B cell (primary cell): ENCODE results near the gene RAD51B. TPM values are rescaled to one million over a fixed set of nuclear protein-coding genes. Genes with fewer than 3 reads are reported as not detected.

Experiments used
- ATAC-seq: fragments of 200-7000 bp; cut with Tn5 transposase; one replicate; pipeline ENCODE4 v1.10.0; 2021; ENCODE audit warnings: low read depth, mild to moderate bottlenecking, moderate number of reproducible peaks, moderate library complexity
- CTCF ChIA-PET: fragments of 350-600 bp; sonication (Branson Sonifier 250); formaldehyde crosslinking; loops from one replicate; lab custom pipeline; 2021; ENCODE audit warnings: antibody characterized with exemption, inconsistent platforms; lab: Charles Lee
- POLR2A ChIA-PET: fragments of 350-600 bp; sonication (Branson Sonifier 250); formaldehyde crosslinking; loops from one replicate; lab custom pipeline; 2021; ENCODE audit warnings: antibody characterized with exemption; lab: Charles Lee
- DNase-seq: peaks from one replicate; pipeline ENCODE4 v3.0.0; 2013
- H2AFZ ChIP-seq: 2 replicates; pipeline ENCODE4 v1.6.1; 2012; ENCODE audit warnings: mild to moderate bottlenecking, low read depth, low read length; ENCODE audit not compliant: insufficient read depth, poor library complexity, severe bottlenecking
- H3K27ac ChIP-seq, 2 donors: 1 replicate in 1 of 2; 2 replicates in 1 of 2; pipeline ENCODE4 v1.5.1; 2012 to 2013; ENCODE audit warnings: low read length in 2 of 2, mild to moderate bottlenecking in 2 of 2, moderate library complexity in 1 of 2
- H3K27me3 ChIP-seq, 4 experiments: fragments of 200-600 bp in 1 of 4; sonication (generic) in 1 of 4; replicated peaks in 1 of 4; 1 replicate in 2 of 4; 2 replicates in 2 of 4; pipeline versions ENCODE4 v1.6.1 to v1.7.0; 2013 to 2016; ENCODE audit warnings: low read length in 3 of 4, mild to moderate bottlenecking in 2 of 4, mixed read lengths in 1 of 4, moderate library complexity in 1 of 4; ENCODE audit not compliant: insufficient read depth in 4 of 4, control insufficient read depth in 3 of 4; ENCODE audit errors: control extremely low read depth in 1 of 4
- H3K36me3 ChIP-seq, 2 experiments: replicated peaks in 1 of 2; 1 replicate in 1 of 2; 2 replicates in 1 of 2; pipeline versions ENCODE4 v1.6.1 to v1.7.1; 2013; ENCODE audit warnings: low read length in 1 of 2; ENCODE audit not compliant: insufficient read depth in 2 of 2, control insufficient read depth in 1 of 2; ENCODE audit errors: control extremely low read depth in 1 of 2, extremely low read depth in 1 of 2
- H3K4me1 ChIP-seq, 2 donors: fragments of 200-600 bp in 1 of 2; sonication (generic) in 1 of 2; 1 replicate in 1 of 2; 2 replicates in 1 of 2; pipeline versions ENCODE4 v1.5.1 to v1.6.1; 2013 to 2017; ENCODE audit warnings: low read length in 2 of 2; ENCODE audit not compliant: control insufficient read depth in 2 of 2, insufficient read depth in 2 of 2
- H3K4me2 ChIP-seq: replicated peaks from 2 replicates; pipeline ENCODE3; 2012; ENCODE audit warnings: mild to moderate bottlenecking, low read depth, low read length; ENCODE audit not compliant: poor library complexity, severe bottlenecking
- H3K4me3 ChIP-seq, 5 experiments: fragments of 200-600 bp in 1 of 5; sonication (generic) in 1 of 5; 1 replicate in 3 of 5; 2 replicates in 2 of 5; pipeline versions ENCODE4 v1.5.1 to v1.7.0; 2011 to 2016; ENCODE audit warnings: low read length in 4 of 5, mild to moderate bottlenecking in 4 of 5, low read depth in 2 of 5, control low read depth in 1 of 5, moderate library complexity in 1 of 5; ENCODE audit not compliant: insufficient read depth in 1 of 5; ENCODE audit errors: control extremely low read depth in 1 of 5, extremely low read depth in 1 of 5
- H3K79me2 ChIP-seq: fragments of 200-600 bp; sonication (generic); one replicate; pipeline ENCODE4 v1.6.0; 2016; ENCODE audit warnings: low read length; ENCODE audit not compliant: control insufficient read depth, insufficient read depth
- H3K9ac ChIP-seq: fragments of 200-600 bp; sonication (generic); 2 replicates; pipeline ENCODE4 v1.6.1; 2017; ENCODE audit warnings: mild to moderate bottlenecking, low read length, moderate library complexity
- H3K9me3 ChIP-seq, 3 donors: one replicate each; pipeline versions ENCODE4 v1.6.1 to v1.7.1; 2013; ENCODE audit warnings: low read length in 2 of 3; ENCODE audit not compliant: control insufficient read depth in 2 of 3, insufficient read depth in 1 of 3; ENCODE audit errors: control extremely low read depth in 1 of 3
- H4K20me1 ChIP-seq: 2 replicates; pipeline ENCODE4 v1.6.0; 2012; ENCODE audit warnings: mild to moderate bottlenecking, low read length; ENCODE audit not compliant: insufficient read depth, control insufficient read depth, poor library complexity, severe bottlenecking
- H3K27ac Mint-ChIP-seq: one replicate; pipeline ENCODE4 v1.8.0; 2021; ENCODE audit warnings: mixed read lengths
- H3K27me3 Mint-ChIP-seq: one replicate; pipeline ENCODE4 v1.8.0; 2021; ENCODE audit warnings: mixed read lengths
- H3K4me1 Mint-ChIP-seq: one replicate; pipeline ENCODE4 v1.8.0; 2021; ENCODE audit warnings: mixed read lengths
- H3K4me3 Mint-ChIP-seq: one replicate; pipeline ENCODE4 v1.8.0; 2021; ENCODE audit warnings: mixed read lengths
- H3K9me3 Mint-ChIP-seq: one replicate; pipeline ENCODE4 v1.8.0; 2022; ENCODE audit warnings: mixed read lengths; ENCODE audit not compliant: insufficient read depth
- EZH2 ChIP-seq: IDR thresholded peaks from 2 replicates; pipeline ENCODE4 v1.6.1; 2012; ENCODE audit warnings: borderline replicate concordance, low read depth, mild to moderate bottlenecking, moderate library complexity, low read length; ENCODE audit not compliant: insufficient read depth, poor library complexity, severe bottlenecking
- WGBS: methylation state at CpG from one replicate; pipeline ENCODE4 v1.1.5; 2013; ENCODE audit warnings: missing lambda C conversion rate; ENCODE audit not compliant: insufficient coverage; 5-methylcytosine and 5-hydroxymethylcytosine counted together
- intact Hi-C: fragments of 100-400 bp; cut with micrococcal nuclease; formaldehyde crosslinking; loops from one replicate; pipeline ENCODE4 v1.10.0; 2022
- polyA plus RNA-seq: library from polyadenylated mRNA; depleted of rRNA; stranded (reverse); fragments of >200 nt; gene quantifications from 2 replicates; pipeline ENCODE4 v1.2.3, GENCODE V29; 2012
- total RNA-seq, 2 donors: library from RNA; stranded (reverse); fragments of 120-200 nt in 1 of 2; gene quantifications; 1 replicate in 1 of 2; 2 replicates in 1 of 2; pipeline versions ENCODE4 v1.2.3 to v1.2.4, GENCODE V29; 2013 to 2022
- TF ChIP-seq, protein P1 (sequence below): fragments of 200-600 bp; IDR thresholded peaks from one replicate; pipeline ENCODE4 v1.8.0; 2022; ENCODE audit warnings: antibody characterized with exemption, mild to moderate bottlenecking

The RAD51B gene
- total and polyA plus RNA-seq, 2 donors (not counting 1 experiment from before 2014, with no cell fraction given) = 6.5 to 60.6 TPM

DNA sequence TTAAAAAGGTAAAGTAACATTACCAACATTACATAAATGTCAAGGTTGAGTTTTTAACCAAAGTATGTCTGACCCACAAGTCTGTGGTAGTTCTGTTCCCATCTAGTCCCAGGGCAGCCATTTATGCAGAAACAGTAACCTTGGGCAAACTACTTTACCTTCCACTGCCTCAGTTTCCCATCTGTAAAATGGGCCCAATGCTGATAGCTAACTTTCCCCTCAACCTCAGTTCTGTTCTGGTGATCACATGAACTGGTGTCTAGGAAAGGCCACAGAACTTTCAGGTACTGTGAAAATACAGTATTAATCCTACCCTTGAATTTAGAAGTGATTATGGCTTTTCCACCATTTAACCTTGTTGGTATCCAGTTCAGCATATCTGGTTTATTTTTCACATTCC lies 859.7 kb downstream of the RAD51B start:
- Mint-ChIP-seq H3K27ac (no peak overlapping the region), H3K4me3 (no peak overlapping the region), H3K4me1 (peaks cover 72% of the 10 kb centered on the region), H3K27me3 (no peaks in the 10 kb centered on the region), H3K9me3 (no peaks in the 10 kb centered on the region)
- peaks cover 35% of the 10 kb centered on the region for H3K79me2 ChIP-seq
- no peak overlapping the region for H3K4me3 ChIP-seq
- ATAC-seq (no peak), DNase-seq (no peak)
- no peaks in the 10 kb centered on the region for H4K20me1 ChIP-seq
- H3K27me3 ChIP-seq = no peaks in the 10 kb centered on the region
- ChIA-PET POLR2A (interaction anchor here (0.7 kb wide), 1 partner anchor 106 kb away, joined by 4 read pairs; no protein-coding TSS in a partner anchor), CTCF (interaction anchor here (1.5 kb wide), 1 partner anchor 451 kb away, joined by 3 read pairs; no protein-coding TSS in a partner anchor)
- H3K36me3 ChIP-seq = peaks cover 2 to 16% of the 10 kb centered on the region in 2 experiments
- no peaks in the 10 kb centered on the region for H3K9me3 ChIP-seq
- H3K4me2 ChIP-seq = no peak overlapping the region
- TF ChIP-seq, protein P1, sequence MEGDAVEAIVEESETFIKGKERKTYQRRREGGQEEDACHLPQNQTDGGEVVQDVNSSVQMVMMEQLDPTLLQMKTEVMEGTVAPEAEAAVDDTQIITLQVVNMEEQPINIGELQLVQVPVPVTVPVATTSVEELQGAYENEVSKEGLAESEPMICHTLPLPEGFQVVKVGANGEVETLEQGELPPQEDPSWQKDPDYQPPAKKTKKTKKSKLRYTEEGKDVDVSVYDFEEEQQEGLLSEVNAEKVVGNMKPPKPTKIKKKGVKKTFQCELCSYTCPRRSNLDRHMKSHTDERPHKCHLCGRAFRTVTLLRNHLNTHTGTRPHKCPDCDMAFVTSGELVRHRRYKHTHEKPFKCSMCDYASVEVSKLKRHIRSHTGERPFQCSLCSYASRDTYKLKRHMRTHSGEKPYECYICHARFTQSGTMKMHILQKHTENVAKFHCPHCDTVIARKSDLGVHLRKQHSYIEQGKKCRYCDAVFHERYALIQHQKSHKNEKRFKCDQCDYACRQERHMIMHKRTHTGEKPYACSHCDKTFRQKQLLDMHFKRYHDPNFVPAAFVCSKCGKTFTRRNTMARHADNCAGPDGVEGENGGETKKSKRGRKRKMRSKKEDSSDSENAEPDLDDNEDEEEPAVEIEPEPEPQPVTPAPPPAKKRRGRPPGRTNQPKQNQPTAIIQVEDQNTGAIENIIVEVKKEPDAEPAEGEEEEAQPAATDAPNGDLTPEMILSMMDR = no peak
- TF ChIP-seq EZH2 = no peak
- H3K4me1 ChIP-seq = peaks cover 43 to 46% of the 10 kb centered on the region in 2 donors
- no peak overlapping the region for H3K9ac ChIP-seq
- no peak overlapping the region for H2AFZ ChIP-seq
- no peak overlapping the region for H3K27ac ChIP-seq
- intact Hi-C loops = no loop called here

DNA sequence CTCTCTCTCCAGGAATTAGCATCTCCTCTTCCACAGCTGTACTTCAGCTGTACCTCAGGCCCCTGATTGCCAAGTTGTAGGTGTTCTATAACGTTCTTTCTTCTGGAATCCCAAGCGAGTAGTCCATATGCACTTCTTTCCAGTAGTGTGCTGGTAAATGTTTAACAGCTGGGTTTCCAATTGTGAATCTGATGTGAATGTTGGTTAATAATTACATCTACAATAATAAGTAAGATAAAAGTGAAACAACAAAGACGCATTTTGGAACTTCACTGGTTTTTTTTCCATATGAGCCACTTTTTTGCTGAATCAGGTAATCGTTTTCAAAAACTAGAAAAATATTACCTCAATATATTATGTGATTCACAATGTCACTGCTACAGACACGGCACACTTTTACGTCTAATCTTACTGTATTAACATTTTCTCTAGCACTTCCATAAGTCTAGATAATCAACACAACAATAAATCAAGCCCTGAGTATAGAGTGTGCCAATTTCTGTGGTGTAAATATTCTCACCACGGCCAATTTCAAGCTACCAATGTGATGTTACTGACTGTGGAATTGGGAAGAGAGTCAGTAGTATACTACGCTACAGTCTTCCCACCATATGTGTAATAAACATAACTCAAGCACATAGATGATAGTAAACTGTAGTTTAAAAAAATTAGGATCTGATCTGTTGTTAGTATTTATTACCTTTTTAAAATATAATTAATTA lies 860.3 kb downstream of the RAD51B start:
- WGBS = 100% methylated on average over 1 of the region's 8 CpGs
- ChIA-PET POLR2A (interaction anchor here (0.7 to 1.7 kb wide), 3 partner anchors 105 to 112 kb away, joined by 4 to 5 read pairs (median 4); no protein-coding TSS in a partner anchor), CTCF (interaction anchor here (1.0 to 1.5 kb wide), 3 partner anchors 9 to 451 kb away, joined by 3 read pairs; no protein-coding TSS in a partner anchor)
- H3K27ac ChIP-seq = no peak overlapping the region
- no peak for DNase-seq
- H3K9ac ChIP-seq = no peak overlapping the region
- no peak overlapping the region for H3K4me2 ChIP-seq
- no peaks in the 10 kb centered on the region for H3K27me3 ChIP-seq
- no peak overlapping the region for H3K4me3 ChIP-seq
- H3K9me3 Mint-ChIP-seq = no peaks in the 10 kb centered on the region
- no peak overlapping the region for H3K27ac Mint-ChIP-seq
- no peak for TF ChIP-seq EZH2
- TF ChIP-seq, protein P1 = no peak
- no peaks in the 10 kb centered on the region for H3K9me3 ChIP-seq
- no peak overlapping the region for H2AFZ ChIP-seq
- intact Hi-C loops = loop anchor here (10.0 kb wide), 1 partner anchor 175 kb away; no protein-coding TSS in a partner anchor
- H3K79me2 ChIP-seq = peaks cover 38% of the 10 kb centered on the region
- no peaks in the 10 kb centered on the region for H3K27me3 Mint-ChIP-seq
- H3K4me1 Mint-ChIP-seq = peaks cover 73% of the 10 kb centered on the region
- peaks cover 44 to 48% of the 10 kb centered on the region in 2 donors for H3K4me1 ChIP-seq
- H3K36me3 ChIP-seq = peaks cover 2 to 16% of the 10 kb centered on the region in 2 experiments
- H3K4me3 Mint-ChIP-seq = no peak overlapping the region
- ATAC-seq = no peak
- H4K20me1 ChIP-seq = no peaks in the 10 kb centered on the region
